Stimulated activated CD8-positive, alpha-beta memory T cell treated with anti-CD3 and anti-CD28 coated beads, Interleukin-15, amount 100 ng/mL, for 48 hours (primary cell): ENCODE results near the gene RUNX2.
"Not testable (repeated sequence)": the region's sequence is repeated elsewhere in the genome, so short reads cannot be mapped to it uniquely, and the experiment has no call there.

Experiments used
- DNase-seq, 2 donors: peaks; one replicate each; pipeline ENCODE4 v3.0.0-alpha.2; 2020; ENCODE audit warnings: low read depth in 2 of 2

The RUNX2 gene

DNA sequence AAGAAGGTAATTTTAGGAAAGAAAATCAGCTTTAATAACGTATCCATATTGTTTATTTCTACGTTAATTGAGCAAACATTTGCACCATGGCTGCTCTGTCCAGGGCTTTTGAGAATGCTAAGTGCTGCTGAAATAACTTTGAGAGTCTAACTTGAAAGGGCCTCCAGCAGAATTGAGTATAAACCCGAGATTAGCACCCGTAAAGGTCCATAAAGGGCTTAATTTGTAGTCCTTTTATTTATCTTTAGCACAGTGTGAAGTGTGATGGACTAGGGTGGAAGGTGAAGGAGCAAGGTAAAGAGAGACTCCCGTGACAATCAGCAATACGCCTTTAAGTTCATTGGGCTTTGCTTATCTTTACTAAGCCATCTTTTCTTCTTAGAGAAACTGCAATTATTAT is 127.3 kb downstream of the RUNX2 start:
- DNase-seq, result no peak

DNA sequence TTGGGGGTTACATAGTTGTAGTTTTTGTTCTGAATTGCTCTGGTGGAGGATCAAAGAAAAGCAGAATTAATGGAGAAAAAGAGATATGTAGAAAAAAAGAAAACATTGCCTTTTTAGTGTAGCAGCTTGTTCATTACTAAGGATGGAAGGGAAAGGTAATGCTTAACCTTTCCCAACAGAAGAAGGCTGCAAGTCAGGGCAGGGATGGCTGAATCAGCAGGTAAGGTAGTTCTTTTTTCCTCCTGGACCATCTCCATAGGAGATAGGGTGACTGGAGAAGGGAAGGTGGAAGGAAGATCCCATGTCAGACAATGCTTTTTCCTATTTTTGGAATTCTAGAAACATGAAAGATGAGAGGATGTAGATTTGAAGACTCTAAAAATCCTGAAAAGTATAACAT is 129.0 kb downstream of the RUNX2 start:
- no peak for DNase-seq

- DNase-seq, result no peak
Observed at GRCh38 chr6:45458672-45459071, 130.5 kb downstream of the RUNX2 start.

- no peak for DNase-seq
Observed at GRCh38 chr6:45460166-45460565, 132.0 kb downstream of the RUNX2 start.

DNA sequence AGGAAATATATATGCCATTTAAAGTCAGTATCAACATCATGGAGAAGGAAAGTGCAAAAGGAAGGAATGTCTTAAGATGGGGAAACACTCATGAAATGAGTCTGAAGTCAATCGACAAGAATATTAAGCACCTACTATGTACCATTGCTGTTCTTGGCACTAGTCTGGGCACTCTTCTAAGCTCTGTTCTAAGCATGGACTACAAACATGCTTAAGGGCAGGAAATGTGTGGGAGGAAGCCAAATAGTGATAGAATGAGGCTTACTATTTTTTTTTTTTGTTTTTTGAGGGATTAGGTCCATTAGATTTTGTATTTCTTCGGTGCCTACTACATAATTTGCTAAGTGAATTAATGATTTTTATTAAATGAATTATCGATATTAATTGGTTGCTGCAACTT is 133.4 kb downstream of the RUNX2 start:
- no peak for DNase-seq

GRCh38 chr6:45462190-45463134 is 134.3 kb downstream of the RUNX2 start:
- no peak for DNase-seq

DNA sequence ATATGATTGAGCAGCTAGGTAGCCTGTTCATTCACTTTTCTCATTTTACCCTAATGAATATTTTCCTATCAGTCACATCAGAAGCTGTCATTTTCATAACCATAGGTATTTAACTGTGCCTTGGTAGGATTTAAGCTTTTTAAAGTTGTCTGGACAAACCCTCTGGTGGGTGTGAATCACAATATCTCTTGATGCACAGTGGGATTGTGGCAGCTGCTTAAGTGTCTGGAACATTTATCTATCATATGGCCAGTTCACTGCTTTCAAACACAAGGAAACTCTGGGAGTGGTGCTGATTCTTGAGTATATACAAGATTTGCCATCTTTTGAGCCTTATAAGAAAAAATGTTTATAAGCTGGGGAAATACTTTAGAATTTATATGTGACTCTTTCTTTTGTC is 136.6 kb downstream of the RUNX2 start:
- DNase-seq, result no peak

DNA sequence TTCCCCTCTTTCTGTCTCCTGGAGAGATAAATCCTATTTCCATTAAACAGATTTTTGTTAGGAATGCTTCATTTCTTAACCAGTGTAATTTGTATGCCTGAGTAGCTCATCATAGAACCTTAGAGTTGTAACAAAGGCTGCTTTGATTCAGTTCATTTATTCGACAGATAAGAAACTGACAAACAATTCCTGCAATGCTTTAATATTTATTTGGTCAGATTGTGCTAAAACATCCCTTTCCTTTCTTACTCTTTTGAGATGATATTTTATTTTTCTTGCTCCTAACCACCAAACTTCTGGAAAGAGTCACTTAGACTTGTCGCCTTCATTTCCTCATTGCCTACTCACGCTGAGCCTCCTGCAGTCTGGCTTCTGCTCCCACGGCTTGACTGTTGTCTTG is 138.6 kb downstream of the RUNX2 start:
- no peak for DNase-seq

GRCh38 chr6:45467417-45467816 is 139.3 kb downstream of the RUNX2 start:
- not testable (repeated sequence) for DNase-seq

DNA sequence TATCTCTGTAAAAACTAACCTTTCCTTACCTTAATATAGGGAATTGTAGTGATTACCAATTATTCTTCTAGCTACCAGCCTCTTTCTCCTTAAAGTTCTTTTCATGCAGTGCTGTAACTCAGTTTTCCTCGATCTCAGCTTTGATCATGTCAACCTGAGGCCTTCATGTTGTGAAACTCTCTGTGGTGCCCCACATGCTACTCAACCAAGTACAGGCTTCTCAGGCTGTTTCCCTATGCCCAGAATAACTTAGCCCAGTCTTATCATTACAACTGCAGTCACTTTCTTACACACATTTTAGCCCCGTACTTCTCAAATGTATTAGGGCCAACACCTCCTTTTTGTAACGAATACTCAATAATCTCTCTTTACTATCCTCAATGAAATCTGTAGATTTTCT is 139.7 kb downstream of the RUNX2 start:
- no peak for DNase-seq

DNA sequence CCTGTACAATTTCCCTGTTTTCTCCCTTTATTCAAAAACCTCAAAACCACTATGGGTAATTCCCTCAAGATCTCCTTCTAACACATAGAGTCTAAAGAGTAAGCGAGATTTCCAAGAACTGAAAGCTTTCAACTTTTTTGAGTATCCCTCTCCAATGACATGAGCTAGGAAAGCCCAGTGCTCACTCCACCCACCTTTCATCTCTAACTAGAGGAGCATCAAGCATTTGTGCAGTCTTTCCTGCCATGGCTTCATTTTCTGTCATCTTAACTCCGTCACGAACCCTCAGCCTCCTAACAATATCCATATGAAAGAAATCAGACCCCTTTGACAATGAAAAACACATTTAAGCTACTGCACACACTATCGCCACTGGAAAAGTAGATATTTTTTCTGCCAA is 141.5 kb downstream of the RUNX2 start:
- no peak for DNase-seq

- no peak for DNase-seq
Observed at GRCh38 chr6:45470131-45470738, 142.1 kb downstream of the RUNX2 start.

GRCh38 chr6:45472382-45472781 is 144.3 kb downstream of the RUNX2 start:
- DNase-seq, result no peak

- DNase-seq, result no peak
Observed at GRCh38 chr6:45473121-45473993, 145.2 kb downstream of the RUNX2 start.

DNA sequence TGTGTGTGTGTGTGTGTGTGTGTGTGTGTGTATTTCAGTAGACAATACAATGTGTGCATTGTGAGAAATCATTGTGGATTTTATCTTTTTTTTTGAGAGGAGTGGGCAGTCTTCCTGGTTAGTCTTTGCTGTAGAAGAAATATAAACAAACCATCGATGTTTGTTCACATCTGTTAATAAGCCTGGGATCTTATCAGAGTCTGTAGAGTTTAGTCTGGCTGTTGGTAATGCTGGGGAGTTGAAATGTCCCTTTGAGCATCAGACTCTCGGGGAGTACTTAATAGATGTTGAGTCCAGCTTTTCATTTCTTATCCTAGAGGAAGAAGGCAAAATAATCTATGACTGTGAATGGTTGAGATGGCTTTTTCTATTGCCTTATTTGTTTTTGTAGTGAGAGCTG is 146.2 kb downstream of the RUNX2 start:
- DNase-seq, result no peak

DNA sequence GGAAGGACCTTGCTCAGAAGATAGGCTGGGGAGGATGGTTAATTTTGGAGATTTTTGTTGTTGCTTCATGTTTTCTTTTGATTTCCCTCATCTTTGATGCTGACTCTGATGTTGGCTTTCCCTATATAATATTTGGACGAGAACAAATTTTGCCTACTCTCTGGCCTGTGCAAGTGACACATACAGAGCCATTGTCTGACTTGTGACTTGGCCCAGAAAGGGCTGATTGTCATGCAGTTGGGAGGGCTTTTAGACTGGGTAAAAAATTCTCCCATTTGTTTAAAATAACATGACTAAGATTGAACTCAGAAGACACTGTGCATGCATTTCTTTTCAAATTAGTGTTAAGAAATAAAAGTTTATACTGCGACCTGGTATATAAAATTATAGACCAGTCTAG is 148.2 kb downstream of the RUNX2 start:
- DNase-seq, result no peak

GRCh38 chr6:45477278-45477677 is 149.1 kb downstream of the RUNX2 start:
- DNase-seq, result no peak

GRCh38 chr6:45477790-45478189 is 149.7 kb downstream of the RUNX2 start:
- DNase-seq, result no peak

GRCh38 chr6:45478240-45478639 is 150.1 kb downstream of the RUNX2 start:
- DNase-seq, result no peak

DNA sequence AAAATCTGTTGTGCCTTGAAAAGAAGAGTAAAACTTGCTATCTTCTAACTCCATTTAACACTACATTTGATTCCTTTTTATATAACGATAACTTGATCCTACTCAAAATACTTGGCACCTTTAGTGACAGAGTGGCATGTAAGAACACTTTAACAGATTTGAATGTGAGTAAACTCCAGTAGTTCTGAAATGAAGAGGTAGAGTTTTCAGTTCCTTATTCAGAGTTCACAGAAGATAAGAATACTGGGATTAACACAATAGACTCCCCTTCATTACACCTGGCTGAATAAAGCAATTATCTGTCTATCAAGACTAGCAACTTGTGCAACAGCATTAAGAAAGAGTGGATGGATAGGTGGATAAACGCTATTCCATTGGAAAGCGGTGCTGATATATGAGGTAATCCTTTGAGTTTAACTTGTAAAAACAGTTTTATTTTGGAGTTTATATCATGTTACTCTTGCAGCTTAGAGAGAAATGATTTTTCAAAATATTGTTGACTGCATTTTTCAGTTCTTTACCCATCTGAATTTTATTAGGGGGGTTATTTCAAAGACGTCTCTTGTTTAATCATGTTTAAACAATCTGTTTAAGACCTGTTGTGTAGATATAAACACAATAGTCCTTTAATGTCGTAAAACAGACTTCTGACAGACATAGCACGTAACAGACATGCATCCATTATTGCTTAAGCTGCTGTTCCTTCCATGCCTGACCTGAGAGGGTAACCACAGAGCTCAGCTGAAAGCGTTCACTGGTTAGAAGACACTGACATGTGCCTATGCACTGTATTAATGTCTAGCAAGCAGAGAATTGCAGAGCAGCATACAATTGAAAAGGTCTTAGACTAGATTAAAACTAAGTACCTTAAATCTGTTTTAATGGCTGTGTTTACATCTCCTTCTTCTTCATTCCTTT is 152.0 kb downstream of the RUNX2 start:
- no peak for DNase-seq

DNA sequence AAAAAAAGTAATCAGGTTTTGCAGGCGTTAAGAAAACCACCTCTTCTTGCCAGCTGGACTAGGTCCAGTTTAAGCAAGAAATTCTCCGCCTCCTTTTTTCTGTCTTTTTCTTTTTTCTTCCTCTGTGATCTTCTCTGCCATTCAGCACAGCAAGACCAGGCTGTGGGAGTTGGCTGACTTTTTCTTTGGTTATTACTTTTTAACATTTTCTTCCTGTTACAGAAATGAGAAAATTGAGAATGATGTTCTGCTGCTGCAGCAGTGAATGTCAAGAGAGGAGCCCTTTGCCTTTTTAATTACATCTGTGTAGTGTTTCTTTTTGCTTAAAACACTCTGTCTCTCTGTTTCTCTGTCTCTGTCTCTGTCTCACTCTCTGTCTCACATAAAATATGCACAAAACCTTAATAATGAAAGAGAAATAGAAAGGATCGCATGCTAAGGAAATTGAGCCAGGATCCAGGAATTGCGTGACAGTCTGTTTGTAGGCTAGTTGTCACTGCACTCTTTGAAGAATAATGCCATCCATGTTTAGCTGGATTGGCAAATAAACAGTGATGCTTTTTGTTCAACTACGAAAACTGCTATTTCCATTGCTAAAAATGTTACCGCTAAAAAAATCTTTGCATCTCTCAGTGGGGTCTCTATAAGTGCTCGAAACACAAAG is 152.8 kb downstream of the RUNX2 start:
- DNase-seq, result no peak
